Measurements from ENCODE around the gene INSRR. TPM values are rescaled to one million over a fixed set of nuclear protein-coding genes. Genes with fewer than 3 reads are reported as not detected.

The INSRR gene
- total RNA-seq, 4 donors from 2014 or later: under 0.01 TPM; not detected in 3

DNA sequence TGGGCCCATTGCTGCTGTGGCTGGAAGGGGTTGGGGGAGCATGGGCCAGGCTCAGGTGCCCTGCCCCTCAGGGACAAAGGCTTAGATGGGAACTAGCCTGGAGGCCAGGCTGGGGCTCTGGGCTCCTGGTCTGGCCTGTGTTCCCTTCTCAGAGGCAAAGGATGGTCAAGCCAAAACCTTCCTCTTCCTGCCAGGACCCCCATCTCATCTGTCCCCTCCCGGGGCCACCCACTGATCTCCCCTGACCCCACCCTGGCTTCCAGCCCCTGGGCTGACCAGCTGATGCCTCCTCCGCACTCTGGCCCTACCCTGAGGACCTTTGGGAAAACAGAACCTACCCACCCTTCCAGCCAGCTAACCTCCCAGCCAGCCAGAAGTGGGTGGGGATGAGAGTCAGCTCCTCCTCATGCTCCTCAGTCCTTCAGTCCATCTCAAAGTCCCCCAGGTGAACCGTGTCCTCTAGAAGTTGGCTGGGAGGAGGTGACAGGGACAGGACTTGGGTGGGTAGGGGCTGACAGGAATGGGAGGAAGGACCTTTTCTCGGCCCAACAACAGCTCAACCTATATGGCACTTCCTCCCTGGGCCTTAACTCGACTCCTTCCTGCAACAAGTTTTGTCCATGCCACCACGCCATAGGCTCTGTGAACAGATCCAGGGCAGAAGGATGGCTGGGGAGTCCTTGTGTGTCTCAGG is 42.1 kb upstream of the INSRR start:
- Histone ChIP-seq H3K4me1 (peaks cover 0 to 87% (median 12%) of the 10 kb centered on the region in 3 donors), H3K27ac (peak overlapping the region in 1 of 4 donors; percentile 26), H3K27me3 (peaks cover 58% of the 10 kb centered on the region), H3K4me3 (no peak overlapping the region), H3K36me3 (peaks cover 0 to 3% of the 10 kb centered on the region in 2 donors), H3K9me3 (no peaks in the 10 kb centered on the region)
- TF ChIP-seq, protein P1, sequence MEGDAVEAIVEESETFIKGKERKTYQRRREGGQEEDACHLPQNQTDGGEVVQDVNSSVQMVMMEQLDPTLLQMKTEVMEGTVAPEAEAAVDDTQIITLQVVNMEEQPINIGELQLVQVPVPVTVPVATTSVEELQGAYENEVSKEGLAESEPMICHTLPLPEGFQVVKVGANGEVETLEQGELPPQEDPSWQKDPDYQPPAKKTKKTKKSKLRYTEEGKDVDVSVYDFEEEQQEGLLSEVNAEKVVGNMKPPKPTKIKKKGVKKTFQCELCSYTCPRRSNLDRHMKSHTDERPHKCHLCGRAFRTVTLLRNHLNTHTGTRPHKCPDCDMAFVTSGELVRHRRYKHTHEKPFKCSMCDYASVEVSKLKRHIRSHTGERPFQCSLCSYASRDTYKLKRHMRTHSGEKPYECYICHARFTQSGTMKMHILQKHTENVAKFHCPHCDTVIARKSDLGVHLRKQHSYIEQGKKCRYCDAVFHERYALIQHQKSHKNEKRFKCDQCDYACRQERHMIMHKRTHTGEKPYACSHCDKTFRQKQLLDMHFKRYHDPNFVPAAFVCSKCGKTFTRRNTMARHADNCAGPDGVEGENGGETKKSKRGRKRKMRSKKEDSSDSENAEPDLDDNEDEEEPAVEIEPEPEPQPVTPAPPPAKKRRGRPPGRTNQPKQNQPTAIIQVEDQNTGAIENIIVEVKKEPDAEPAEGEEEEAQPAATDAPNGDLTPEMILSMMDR (IDR thresholded peaks at IDR 0.05): no peak
- no peak for TF ChIP-seq POLR2A (IDR thresholded peaks at IDR 0.05)
- TF ChIP-seq POLR2AphosphoS5 (IDR thresholded peaks at IDR 0.05): no peak
- no peak for TF ChIP-seq EP300 (IDR thresholded peaks at IDR 0.05)
- 74 to 100% methylated on average over 1 to 3 of the region's 6 CpGs for WGBS, 2 donors (ENCODE audit: low coverage in 1 of 2)
- ATAC-seq: no peak

DNA sequence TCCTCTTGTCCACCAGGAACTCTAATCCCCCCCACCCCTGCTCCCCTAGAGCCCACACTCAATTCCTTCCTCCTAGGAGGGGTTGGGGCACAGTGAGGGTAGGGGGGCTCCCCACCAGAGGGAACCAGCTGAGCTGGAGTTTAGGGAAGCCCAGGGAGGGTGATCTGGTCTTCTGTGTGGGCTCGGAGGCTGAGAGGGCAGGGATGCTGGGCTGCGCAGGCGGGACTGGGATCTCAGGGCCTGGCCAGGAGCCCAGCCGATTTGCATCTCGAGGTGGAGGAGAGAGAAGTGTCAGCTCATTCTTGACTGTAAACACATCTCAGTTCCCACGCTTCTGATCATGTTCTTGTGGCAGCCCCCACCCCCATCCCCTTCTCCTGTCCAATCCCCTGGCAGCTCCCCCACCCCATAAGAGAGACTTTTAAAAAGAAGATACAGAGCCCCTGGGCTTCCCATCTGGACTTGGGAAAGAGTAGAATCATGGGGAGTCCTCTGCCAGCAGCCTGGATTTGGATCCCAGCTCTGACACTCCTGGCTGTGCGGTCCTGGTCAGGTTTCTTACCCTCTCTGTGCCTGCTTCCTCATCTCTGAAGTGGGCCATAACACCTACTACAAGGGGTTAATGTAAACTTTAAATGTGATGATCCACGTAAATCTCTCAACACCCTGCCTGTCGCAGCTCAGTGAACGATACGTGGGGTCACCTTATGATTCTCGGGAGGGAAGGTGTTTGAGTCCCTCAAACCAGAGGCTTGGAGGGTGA is 41.2 kb upstream of the INSRR start:
- H3K9me3 ChIP-seq: no peaks in the 10 kb centered on the region
- H3K27me3 ChIP-seq: peaks cover 59% of the 10 kb centered on the region
- peak overlapping the region in 1 of 4 donors; percentile 26 for H3K27ac ChIP-seq
- TF ChIP-seq, protein P1 (IDR thresholded peaks at IDR 0.05): no peak
- TF ChIP-seq POLR2A (IDR thresholded peaks at IDR 0.05) (no peak), POLR2AphosphoS5 (IDR thresholded peaks at IDR 0.05) (no peak), EP300 (IDR thresholded peaks at IDR 0.05) (no peak)
- no peaks in the 10 kb centered on the region for H3K36me3 ChIP-seq
- peaks cover 0 to 96% (median 14%) of the 10 kb centered on the region in 3 donors for H3K4me1 ChIP-seq
- no peak overlapping the region for H3K4me3 ChIP-seq
- no peak for ATAC-seq
- 40 to 100% methylated on average over 4 to 9 of the region's 12 CpGs for WGBS, 2 donors (ENCODE audit: low coverage in 1 of 2)

DNA sequence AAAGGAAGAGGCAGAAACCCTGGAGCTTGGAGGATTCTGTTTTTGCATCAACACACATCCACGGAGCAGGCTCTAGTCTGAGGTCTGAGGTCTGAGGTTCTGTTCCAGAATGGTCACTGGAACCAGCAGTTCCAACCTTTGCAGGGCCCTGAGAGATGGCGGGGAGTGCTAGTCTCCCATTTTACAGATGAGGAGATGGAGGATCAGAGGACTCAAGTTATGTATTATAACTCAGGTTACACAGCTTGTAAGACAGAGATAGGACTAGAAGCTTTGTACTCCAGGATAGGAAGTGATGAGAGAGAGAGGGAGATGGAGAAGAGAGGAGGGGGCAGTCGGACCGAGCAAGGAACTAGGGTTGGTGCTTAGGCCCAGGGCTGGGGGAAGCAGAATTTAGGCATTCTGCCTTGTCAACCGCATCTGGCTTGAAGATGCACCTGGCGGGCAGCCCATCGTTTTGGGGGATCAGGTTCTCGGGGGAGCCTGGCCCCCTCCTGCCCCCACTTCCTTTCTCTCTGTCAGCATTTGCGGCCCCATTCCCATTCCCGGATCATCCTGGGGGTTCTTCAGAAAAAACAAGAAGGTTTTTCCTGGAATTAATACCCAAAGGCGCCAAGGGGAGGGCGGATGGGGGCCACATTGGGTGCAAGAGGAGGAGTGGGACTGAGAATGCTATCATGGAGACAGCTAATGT is 40.2 kb upstream of the INSRR start:
- Histone ChIP-seq H3K4me3 (no peak overlapping the region), H3K9me3 (no peaks in the 10 kb centered on the region), H3K4me1 (peaks cover 0 to 100% (median 15%) of the 10 kb centered on the region in 3 donors), H3K27ac (peak overlapping the region in 2 of 4 donors; percentile 83 to 90), H3K27me3 (peaks cover 69% of the 10 kb centered on the region), H3K36me3 (no peaks in the 10 kb centered on the region)
- 67 to 85% methylated on average over 7 to 9 of the region's 12 CpGs for WGBS, 2 donors (ENCODE audit: low coverage in 1 of 2)
- no peak for ATAC-seq
- TF ChIP-seq, protein P1 (IDR thresholded peaks at IDR 0.05): no peak
- TF ChIP-seq POLR2A (IDR thresholded peaks at IDR 0.05): no peak
- no peak for TF ChIP-seq EP300 (IDR thresholded peaks at IDR 0.05)
- TF ChIP-seq POLR2AphosphoS5 (IDR thresholded peaks at IDR 0.05): no peak

DNA sequence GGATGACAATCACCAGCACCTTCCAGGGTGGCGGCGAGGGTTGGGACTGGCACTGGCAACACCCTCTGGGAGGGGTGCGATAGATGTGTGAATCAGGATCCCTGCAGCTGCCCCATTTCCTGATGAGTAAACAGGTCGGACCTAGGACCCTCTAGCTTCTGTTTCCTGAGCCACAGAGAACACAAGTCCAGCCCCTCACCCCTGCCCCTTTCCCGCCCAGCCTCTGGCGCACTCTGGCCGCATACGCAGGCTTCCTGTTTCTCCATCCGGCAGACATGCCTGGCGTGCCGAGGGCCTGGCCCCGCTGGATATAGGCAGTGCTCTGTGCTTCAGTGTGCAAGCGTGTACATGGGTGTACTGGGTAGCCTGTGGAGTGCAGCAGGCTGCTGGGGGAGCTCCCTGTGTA is 39.2 kb upstream of the INSRR start:
- no peaks in the 10 kb centered on the region for H3K36me3 ChIP-seq
- 53% methylated on average over 10 of the region's 13 CpGs; no CpG with 5 or more reads in 1 of the 2 donors for WGBS, 2 donors (ENCODE audit: low coverage in 1 of 2)
- peaks cover 79% of the 10 kb centered on the region for H3K27me3 ChIP-seq
- peak overlapping the region in 1 of 2 donors; percentile 12 for H3K4me3 ChIP-seq
- peaks cover 0 to 100% (median 20%) of the 10 kb centered on the region in 3 donors for H3K4me1 ChIP-seq
- peak; percentile 39 for ATAC-seq
- H3K27ac ChIP-seq: peak overlapping the region in 3 of 4 donors; percentile 73 to 90 (median 83)
- no peaks in the 10 kb centered on the region for H3K9me3 ChIP-seq
- TF ChIP-seq POLR2AphosphoS5 (IDR thresholded peaks at IDR 0.05) (peak; percentile 33), EP300 (IDR thresholded peaks at IDR 0.05) (no peak), POLR2A (IDR thresholded peaks at IDR 0.05) (no peak)
- TF ChIP-seq, protein P1 (IDR thresholded peaks at IDR 0.05): no peak

Data from gastroesophageal sphincter (tissue), 4 donors.